HepG2 (cell line): ENCODE data around the gene CEBPZOS. TPM values are rescaled to one million over a fixed set of nuclear protein-coding genes. Genes with fewer than 3 reads are reported as not detected.

Source experiments
- AHR ChIP-seq: IDR thresholded peaks from 2 replicates; pipeline ENCODE4 v1.6.1; 2018; ENCODE audit warnings: missing genetic modification reagents, missing compliant biosample characterization
- EEA1 ChIP-seq: sonication (generic); formaldehyde crosslinking; IDR thresholded peaks from 2 replicates; pipeline ENCODE4 v1.5.1; 2020; ENCODE audit warnings: mild to moderate bottlenecking, missing genetic modification reagents, borderline replicate concordance
- HOMEZ ChIP-seq: IDR thresholded peaks from 2 replicates; pipeline ENCODE4 v1.6.1; 2016; ENCODE audit warnings: low read depth
- IRX3 ChIP-seq: sonication (generic); formaldehyde crosslinking; IDR thresholded peaks from 2 replicates; pipeline ENCODE4 v1.8.1; 2023; ENCODE audit warnings: mild to moderate bottlenecking, low read depth, missing genetic modification reagents, borderline replicate concordance
- MEIS2 ChIP-seq: sonication (generic); formaldehyde crosslinking; IDR thresholded peaks from 2 replicates; pipeline ENCODE4 v1.9.0; 2021; ENCODE audit warnings: mild to moderate bottlenecking, missing genetic modification reagents
- NKX3-1 ChIP-seq: sonication (generic); formaldehyde crosslinking; IDR thresholded peaks from 2 replicates; pipeline ENCODE4 v1.5.0; 2020; ENCODE audit warnings: missing genetic modification reagents
- POLR2G ChIP-seq: fragments of 200-400 bp; formaldehyde crosslinking; IDR thresholded peaks from 2 replicates; pipeline ENCODE4 v1.6.1; 2018; ENCODE audit warnings: mild to moderate bottlenecking, low read depth, low read length, moderate library complexity
- RXRB ChIP-seq: IDR thresholded peaks from 2 replicates; pipeline ENCODE4 v1.6.1; 2016; ENCODE audit warnings: borderline replicate concordance, missing genetic modification reagents, missing compliant biosample characterization
- SALL1 ChIP-seq: sonication (generic); formaldehyde crosslinking; IDR thresholded peaks from 2 replicates; pipeline ENCODE4 v1.8.0; 2022; ENCODE audit warnings: mild to moderate bottlenecking, missing genetic modification reagents
- SOX13 ChIP-seq, 3 experiments: fragments of 450-650 bp in 1 of 3; sonication (generic) in 1 of 3; formaldehyde crosslinking in 1 of 3; IDR thresholded peaks in 2 of 3; conservative IDR thresholded peaks in 1 of 3; 2 replicates each; pipeline versions ENCODE4 v1.5.0 to v1.6.1; 2016 to 2020; ENCODE audit warnings: antibody characterized with exemption in 1 of 3, mild to moderate bottlenecking in 1 of 3, missing compliant biosample characterization in 1 of 3, missing genetic modification reagents in 1 of 3, moderate library complexity in 1 of 3
- TRIM24 ChIP-seq: sonication (generic); formaldehyde crosslinking; IDR thresholded peaks from 2 replicates; pipeline ENCODE4 v1.8.0; 2022; ENCODE audit warnings: mild to moderate bottlenecking, missing genetic modification reagents
- ZBTB44 ChIP-seq: sonication (generic); formaldehyde crosslinking; IDR thresholded peaks from 2 replicates; pipeline ENCODE4 v1.4.0; 2020; ENCODE audit warnings: missing genetic modification reagents
- ZBTB7A ChIP-seq: sonication (generic); formaldehyde crosslinking; IDR thresholded peaks from 2 replicates; pipeline ENCODE4 v1.8.0; 2022; ENCODE audit warnings: mild to moderate bottlenecking, missing genetic modification reagents
- ZNF160 ChIP-seq: sonication (generic); formaldehyde crosslinking; IDR thresholded peaks from 2 replicates; pipeline ENCODE4 v1.8.0; 2022; ENCODE audit warnings: mild to moderate bottlenecking, inconsistent platforms, missing genetic modification reagents
- ZNF225 ChIP-seq: sonication (generic); formaldehyde crosslinking; IDR thresholded peaks from 2 replicates; pipeline ENCODE4 v1.4.0; 2020; ENCODE audit warnings: mild to moderate bottlenecking, missing genetic modification reagents
- ZNF251 ChIP-seq: sonication (generic); formaldehyde crosslinking; IDR thresholded peaks from 2 replicates; pipeline ENCODE4 v1.9.0; 2021; ENCODE audit warnings: mild to moderate bottlenecking, missing genetic modification reagents
- ZNF276 ChIP-seq: sonication (generic); formaldehyde crosslinking; IDR thresholded peaks from 2 replicates; pipeline ENCODE4 v1.4.0; 2020; ENCODE audit warnings: mild to moderate bottlenecking, low read depth, missing genetic modification reagents
- ZNF484 ChIP-seq: sonication (generic); formaldehyde crosslinking; IDR thresholded peaks from 2 replicates; pipeline ENCODE4 v1.5.1; 2020; ENCODE audit warnings: mild to moderate bottlenecking, low read depth, missing genetic modification reagents, borderline replicate concordance
- ZNF672 ChIP-seq: sonication (generic); formaldehyde crosslinking; IDR thresholded peaks from 2 replicates; pipeline ENCODE4 v1.8.1; 2022; ENCODE audit warnings: missing genetic modification reagents
- ZNF709 ChIP-seq: sonication (generic); formaldehyde crosslinking; IDR thresholded peaks from 2 replicates; pipeline ENCODE4 v1.5.0; 2020; ENCODE audit warnings: mild to moderate bottlenecking, missing genetic modification reagents
- ZNF781 ChIP-seq: sonication (generic); formaldehyde crosslinking; IDR thresholded peaks from 2 replicates; pipeline ENCODE4 v1.5.1; 2020; ENCODE audit warnings: borderline replicate concordance, mild to moderate bottlenecking, missing genetic modification reagents; ENCODE audit errors: not compliant biosample characterization
- polyA plus RNA-seq, 8 experiments: library from polyadenylated mRNA; depleted of rRNA in 3 of 8; stranded (reverse) in 7 of 8; unstranded in 1 of 8; fragments of >200 nt; fragmentation: Illumina TruSeq in 4 of 8; extraction: Trizol in 4 of 8; gene quantifications; 2 replicates each; pipeline versions ENCODE4 v1.2.1 to v1.2.3, GENCODE V29; 2011 to 2016; ENCODE audit warnings: low read depth in 4 of 8, missing spikeins in 1 of 8, mixed read lengths in 1 of 8; ENCODE audit not compliant: insufficient read depth in 1 of 8
- total RNA-seq, 5 experiments: library from RNA; depleted of rRNA; stranded (reverse); fragments of >200 nt; fragmentation: Illumina TruSeq; extraction: Trizol; gene quantifications; 2 replicates each; pipeline ENCODE4 v1.2.3, GENCODE V29; 2016; ENCODE audit warnings: low read depth in 1 of 5
- TF ChIP-seq, protein P1 (sequence below): sonication (generic); formaldehyde crosslinking; IDR thresholded peaks from 2 replicates; pipeline ENCODE4 v1.4.0; 2020; ENCODE audit warnings: missing genetic modification reagents

Gene CEBPZOS
- total and polyA plus RNA-seq, 2 of the 13 experiments (the other 11 are each of a cell fraction or from before 2014, with no cell fraction given), result 18.6 to 44.7 TPM

- TF ChIP-seq, protein P1, sequence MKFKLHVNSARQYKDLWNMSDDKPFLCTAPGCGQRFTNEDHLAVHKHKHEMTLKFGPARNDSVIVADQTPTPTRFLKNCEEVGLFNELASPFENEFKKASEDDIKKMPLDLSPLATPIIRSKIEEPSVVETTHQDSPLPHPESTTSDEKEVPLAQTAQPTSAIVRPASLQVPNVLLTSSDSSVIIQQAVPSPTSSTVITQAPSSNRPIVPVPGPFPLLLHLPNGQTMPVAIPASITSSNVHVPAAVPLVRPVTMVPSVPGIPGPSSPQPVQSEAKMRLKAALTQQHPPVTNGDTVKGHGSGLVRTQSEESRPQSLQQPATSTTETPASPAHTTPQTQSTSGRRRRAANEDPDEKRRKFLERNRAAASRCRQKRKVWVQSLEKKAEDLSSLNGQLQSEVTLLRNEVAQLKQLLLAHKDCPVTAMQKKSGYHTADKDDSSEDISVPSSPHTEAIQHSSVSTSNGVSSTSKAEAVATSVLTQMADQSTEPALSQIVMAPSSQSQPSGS (CRISPR knock-in tag), result peak; percentile 90
- TF ChIP-seq EEA1 (CRISPR knock-in tag) (no peak; the same call in none of the 2 replicates), ZBTB44 (peak; percentile 15; the same call in 1 of the 2 replicates), ZNF672 (CRISPR knock-in tag) (no peak), ZNF251 (CRISPR knock-in tag) (no peak), ZNF225 (CRISPR knock-in tag) (peak; percentile 82), MEIS2 (CRISPR knock-in tag) (peak; percentile 63; the same call in 1 of the 2 replicates), SOX13 (IDR thresholded peaks at IDR 0.05) (no peak), SOX13 (CRISPR knock-in tag; conservative IDR thresholded peaks at IDR 0.05 in 1 of 2, IDR thresholded peaks at IDR 0.05 in 1 of 2) (no peak; a peak in 1 of 4 replicates), RXRB (CRISPR knock-in tag) (peak; percentile 58), POLR2G (peak; percentile 99), IRX3 (CRISPR knock-in tag) (0 out of 2 replicates have a peak, but pooled peaks have one; percentile 83), SALL1 (CRISPR knock-in tag) (peak; percentile 92), ZNF484 (CRISPR knock-in tag) (no peak; the same call in 1 of the 2 replicates), ZNF781 (peak; percentile 97), ZNF160 (CRISPR knock-in tag) (peak; percentile 60; the same call in 1 of the 2 replicates), HOMEZ (CRISPR knock-in tag) (peak; percentile 79), TRIM24 (CRISPR knock-in tag) (no peak), ZBTB7A (CRISPR knock-in tag) (no peak), ZNF709 (CRISPR knock-in tag) (peak; percentile 93), ZNF276 (0 out of 2 replicates have a peak, but pooled peaks have one; percentile 72), AHR (CRISPR knock-in tag) (peak; percentile 93), NKX3-1 (CRISPR knock-in tag) (peak; percentile 26)
These were observed 35.2 kb downstream of the CEBPZOS start, which contains the start of the genes CEBPZ and NDUFAF7 (continued) for GRCh38 chr2:37231241-37232130.
